ENCODE results near the gene RFLNA.

The RFLNA gene

GRCh38 chr12:124278389-124279101, 16.3 kb upstream of the RFLNA start:
- TF ChIP-seq FOXM1 (IDR thresholded peaks at IDR 0.05; ENCODE audit: borderline replicate concordance, low read depth) (no peak), YY1 (IDR thresholded peaks at IDR 0.05; ENCODE audit: low read depth) (no peak), EGR1 (IDR thresholded peaks at IDR 0.05) (no peak), USF1 (IDR thresholded peaks at IDR 0.05) (no peak), TAF1 (IDR thresholded peaks at IDR 0.05; ENCODE audit: low read depth) (no peak), NFIC (IDR thresholded peaks at IDR 0.05) (no peak), CREB1 (IDR thresholded peaks at IDR 0.05; ENCODE audit: low read depth) (no peak), RAD21 (IDR thresholded peaks at IDR 0.05; ENCODE audit: low read depth) (no peak), CEBPB (IDR thresholded peaks at IDR 0.05) (no peak), TEAD4 (IDR thresholded peaks at IDR 0.05) (no peak), TCF12 (IDR thresholded peaks at IDR 0.05; ENCODE audit: low read depth) (no peak), ZBTB7A (IDR thresholded peaks at IDR 0.05; ENCODE audit: low read depth) (no peak), EP300 (IDR thresholded peaks at IDR 0.05; ENCODE audit: borderline replicate concordance) (no peak), MAX (IDR thresholded peaks at IDR 0.05) (no peak)
- TF ChIP-seq, protein P1, sequence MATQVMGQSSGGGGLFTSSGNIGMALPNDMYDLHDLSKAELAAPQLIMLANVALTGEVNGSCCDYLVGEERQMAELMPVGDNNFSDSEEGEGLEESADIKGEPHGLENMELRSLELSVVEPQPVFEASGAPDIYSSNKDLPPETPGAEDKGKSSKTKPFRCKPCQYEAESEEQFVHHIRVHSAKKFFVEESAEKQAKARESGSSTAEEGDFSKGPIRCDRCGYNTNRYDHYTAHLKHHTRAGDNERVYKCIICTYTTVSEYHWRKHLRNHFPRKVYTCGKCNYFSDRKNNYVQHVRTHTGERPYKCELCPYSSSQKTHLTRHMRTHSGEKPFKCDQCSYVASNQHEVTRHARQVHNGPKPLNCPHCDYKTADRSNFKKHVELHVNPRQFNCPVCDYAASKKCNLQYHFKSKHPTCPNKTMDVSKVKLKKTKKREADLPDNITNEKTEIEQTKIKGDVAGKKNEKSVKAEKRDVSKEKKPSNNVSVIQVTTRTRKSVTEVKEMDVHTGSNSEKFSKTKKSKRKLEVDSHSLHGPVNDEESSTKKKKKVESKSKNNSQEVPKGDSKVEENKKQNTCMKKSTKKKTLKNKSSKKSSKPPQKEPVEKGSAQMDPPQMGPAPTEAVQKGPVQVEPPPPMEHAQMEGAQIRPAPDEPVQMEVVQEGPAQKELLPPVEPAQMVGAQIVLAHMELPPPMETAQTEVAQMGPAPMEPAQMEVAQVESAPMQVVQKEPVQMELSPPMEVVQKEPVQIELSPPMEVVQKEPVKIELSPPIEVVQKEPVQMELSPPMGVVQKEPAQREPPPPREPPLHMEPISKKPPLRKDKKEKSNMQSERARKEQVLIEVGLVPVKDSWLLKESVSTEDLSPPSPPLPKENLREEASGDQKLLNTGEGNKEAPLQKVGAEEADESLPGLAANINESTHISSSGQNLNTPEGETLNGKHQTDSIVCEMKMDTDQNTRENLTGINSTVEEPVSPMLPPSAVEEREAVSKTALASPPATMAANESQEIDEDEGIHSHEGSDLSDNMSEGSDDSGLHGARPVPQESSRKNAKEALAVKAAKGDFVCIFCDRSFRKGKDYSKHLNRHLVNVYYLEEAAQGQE (IDR thresholded peaks at IDR 0.05; ENCODE audit: low read depth) = no peak

DNA sequence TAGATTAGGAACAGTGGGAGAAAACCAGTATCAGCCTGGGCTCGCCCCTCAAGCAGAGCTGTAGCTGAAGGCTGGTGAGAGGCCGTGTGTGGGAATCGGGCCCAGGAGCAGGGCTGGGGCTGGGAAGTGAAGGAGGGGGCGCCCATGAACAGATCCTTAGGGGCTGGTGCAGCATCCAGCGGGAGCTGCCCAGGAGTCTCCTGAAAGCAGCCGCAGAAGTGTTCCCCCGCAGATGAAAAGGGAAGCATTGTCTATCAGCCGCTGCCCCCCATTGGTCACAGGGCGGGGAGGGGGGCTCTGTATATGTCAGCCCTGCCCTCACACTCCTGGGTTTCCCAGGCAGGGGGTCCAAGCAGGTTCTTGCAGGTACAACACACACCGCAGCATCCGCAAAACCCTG, 15.6 kb upstream of the RFLNA start:
- no peak for TF ChIP-seq EGR1 (IDR thresholded peaks at IDR 0.05)

DNA sequence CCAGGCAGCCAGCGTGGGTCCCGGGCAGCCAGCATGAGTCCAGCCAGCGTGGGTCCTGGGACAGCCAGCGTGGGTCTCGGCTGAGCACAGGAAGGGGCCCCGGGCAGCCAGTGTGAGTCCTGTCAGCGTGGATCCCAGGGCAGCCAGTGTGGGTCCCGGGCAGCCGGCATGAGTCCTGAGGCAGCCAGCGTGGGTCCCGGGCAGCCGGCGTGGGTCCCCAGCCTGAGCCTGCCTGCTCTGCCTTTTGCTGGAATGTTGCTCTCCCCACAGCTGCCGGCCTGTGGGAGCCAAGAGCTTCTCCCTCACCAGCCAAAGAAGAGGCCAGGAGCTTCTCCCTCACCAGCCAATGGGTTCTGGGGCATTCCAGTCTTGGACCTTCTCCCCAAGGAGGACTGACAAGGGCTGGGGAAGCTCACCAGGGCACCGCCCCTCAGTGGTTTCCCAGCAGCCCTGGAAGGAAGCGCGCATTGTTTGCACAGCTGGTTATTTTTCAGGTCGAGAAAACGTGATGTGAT, 15.0 kb upstream of the RFLNA start:
- TF ChIP-seq EP300 (IDR thresholded peaks at IDR 0.05; ENCODE audit: borderline replicate concordance) (no peak), CREB1 (IDR thresholded peaks at IDR 0.05; ENCODE audit: low read depth) (no peak), ZBTB7A (IDR thresholded peaks at IDR 0.05; ENCODE audit: low read depth) (no peak), EGR1 (IDR thresholded peaks at IDR 0.05) (no peak), TAF1 (IDR thresholded peaks at IDR 0.05; ENCODE audit: low read depth) (no peak), RAD21 (IDR thresholded peaks at IDR 0.05; ENCODE audit: low read depth) (no peak), TEAD4 (IDR thresholded peaks at IDR 0.05) (no peak), MAX (IDR thresholded peaks at IDR 0.05) (no peak), USF1 (IDR thresholded peaks at IDR 0.05) (no peak), TCF12 (IDR thresholded peaks at IDR 0.05; ENCODE audit: low read depth) (no peak), FOXM1 (IDR thresholded peaks at IDR 0.05; ENCODE audit: borderline replicate concordance, low read depth) (no peak)

GRCh38 chr12:124281309-124281708, 13.6 kb upstream of the RFLNA start:
- TF ChIP-seq ZBTB7A (IDR thresholded peaks at IDR 0.05; ENCODE audit: low read depth) (no peak), EGR1 (IDR thresholded peaks at IDR 0.05) (no peak), TEAD4 (IDR thresholded peaks at IDR 0.05) (no peak), RAD21 (IDR thresholded peaks at IDR 0.05; ENCODE audit: low read depth) (no peak), USF1 (IDR thresholded peaks at IDR 0.05) (no peak)

DNA sequence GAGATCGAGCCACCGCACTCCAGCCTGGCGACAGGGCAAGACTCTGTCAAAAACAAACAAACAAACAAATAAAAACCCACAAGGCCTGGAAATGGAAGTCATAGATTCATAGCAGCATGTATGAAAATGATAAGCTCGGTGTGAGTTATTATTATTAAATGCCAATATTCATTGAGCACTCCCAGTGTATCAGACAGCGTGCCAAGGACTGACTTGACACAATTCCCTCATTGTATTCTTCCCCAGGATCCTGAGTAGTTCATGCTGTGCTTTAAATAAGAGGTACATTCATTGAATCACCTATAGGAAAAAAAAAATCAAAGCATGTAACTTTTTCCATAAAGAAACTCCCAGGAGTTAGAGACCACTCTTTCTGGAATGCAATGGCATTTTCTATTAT, 12.6 kb upstream of the RFLNA start:
- TF ChIP-seq TEAD4 (IDR thresholded peaks at IDR 0.05) (no peak), NFIC (IDR thresholded peaks at IDR 0.05) (no peak), FOXM1 (IDR thresholded peaks at IDR 0.05; ENCODE audit: borderline replicate concordance, low read depth) (no peak), MAX (IDR thresholded peaks at IDR 0.05) (no peak), ZBTB7A (IDR thresholded peaks at IDR 0.05; ENCODE audit: low read depth) (no peak), USF1 (IDR thresholded peaks at IDR 0.05) (no peak)
- TF ChIP-seq, protein P1 (IDR thresholded peaks at IDR 0.05; ENCODE audit: low read depth) = no peak

Measured in Ishikawa (cell line).